HG03342 (cell line): Measurements from ENCODE around the gene USP17L11.
"Not testable (repeated sequence)": the region's sequence is repeated elsewhere in the genome, so short reads cannot be mapped to it uniquely, and the experiment has no call there.

Experiments
- ATAC-seq: cut with Tn5 transposase; IDR thresholded peaks from one replicate; pipeline ENCODE4 v1.9.1; 2021; ENCODE audit warnings: mild to moderate bottlenecking, moderate library complexity; ENCODE audit not compliant: unreplicated experiment

Gene USP17L11

GRCh38 chr4:9215105-9215504 is at the start of gene USP17L11:
Gene USP17L11, plus strand, starts transcription at chr4:9215405. Its CDS starts 0 bp downstream, at chr4:9215405.
- ATAC-seq, result not testable (repeated sequence)

GRCh38 chr4:9165990-9166389 is 49.2 kb upstream of the USP17L11 start:
- not testable (repeated sequence) for ATAC-seq

DNA sequence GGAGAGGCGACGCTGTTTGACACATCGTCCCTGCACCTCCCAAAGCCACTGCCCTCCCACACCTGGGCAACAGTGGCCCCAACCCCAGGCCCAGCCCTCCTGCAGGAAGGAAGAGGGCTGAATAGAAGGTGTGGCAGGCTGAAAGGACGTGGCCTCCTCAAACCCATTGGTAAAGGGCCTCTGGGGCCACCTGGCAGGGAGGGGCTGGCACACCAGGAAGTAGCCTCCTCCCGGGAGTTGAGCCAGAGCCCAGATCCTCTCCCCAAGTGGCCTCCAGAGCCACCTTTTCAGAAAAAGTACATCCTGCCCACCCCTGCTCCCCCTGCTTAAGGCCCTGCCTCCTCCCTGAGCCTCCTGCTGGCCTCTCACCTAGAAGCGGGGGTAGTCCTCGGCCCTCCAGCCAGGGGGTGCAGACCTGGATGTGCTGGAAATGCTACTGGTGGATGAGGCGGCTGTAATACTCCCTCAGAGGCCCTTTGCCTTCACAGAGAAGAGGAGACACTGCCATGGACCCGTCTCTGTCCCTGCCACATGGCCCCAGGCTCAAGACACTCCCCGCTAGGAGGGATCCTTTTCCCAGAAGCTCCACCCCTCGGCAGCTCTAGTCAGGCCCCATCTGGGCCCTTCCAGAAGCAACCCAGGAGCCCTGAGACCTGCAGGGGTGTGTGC is 45.3 kb upstream of the USP17L11 start, which contains the start of gene FAM90A26:
TSS of gene FAM90A26 (plus strand) at position 619 of the 669 bp plus-strand sequence. CDS start 2,764 bp downstream, outside the sequence.
- not testable (repeated sequence) for ATAC-seq

- ATAC-seq, result not testable (repeated sequence)
These were observed 4.8 kb upstream of the USP17L11 start, which contains the start of gene USP17L10 for GRCh38 chr4:9210357-9210756. Gene USP17L10, plus strand, starts transcription at chr4:9210657. Its CDS starts 0 bp downstream, at chr4:9210657.

- ATAC-seq, result not testable (repeated sequence)
These were observed 504 bp upstream of the USP17L11 start for GRCh38 chr4:9214701-9215100.

GRCh38 chr4:9219852-9220251 is 4.6 kb downstream of the USP17L11 start, which contains the start of gene USP17L12:
Gene USP17L12, plus strand, starts transcription at chr4:9220152. Its CDS starts 0 bp downstream, at chr4:9220152.
- ATAC-seq, result not testable (repeated sequence)

DNA sequence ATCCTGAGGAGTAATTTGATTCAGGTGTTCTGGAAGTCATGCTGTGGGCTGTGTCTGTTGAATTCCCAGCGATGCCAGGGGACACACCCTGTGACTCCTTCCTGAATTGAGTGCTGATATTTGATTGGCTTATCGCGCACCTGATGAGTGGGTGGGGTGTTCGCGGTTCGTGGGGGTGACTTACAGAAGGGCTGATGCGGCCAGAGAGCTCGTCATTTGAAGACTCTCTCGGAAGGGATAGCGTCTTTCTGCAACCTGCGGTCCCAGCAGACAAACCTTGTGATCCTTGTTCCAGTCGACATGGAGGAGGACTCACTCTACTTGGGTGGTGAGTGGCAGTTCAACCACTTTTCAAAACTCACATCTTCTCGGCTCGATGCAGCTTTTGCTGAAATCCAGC is 9.4 kb downstream of the USP17L11 start, which contains the start of gene USP17L13:
TSS of gene USP17L13 (plus strand) at position 301 of the 400 bp plus-strand sequence. CDS start at position 301, 0 bp downstream.
- not testable (repeated sequence) for ATAC-seq

DNA sequence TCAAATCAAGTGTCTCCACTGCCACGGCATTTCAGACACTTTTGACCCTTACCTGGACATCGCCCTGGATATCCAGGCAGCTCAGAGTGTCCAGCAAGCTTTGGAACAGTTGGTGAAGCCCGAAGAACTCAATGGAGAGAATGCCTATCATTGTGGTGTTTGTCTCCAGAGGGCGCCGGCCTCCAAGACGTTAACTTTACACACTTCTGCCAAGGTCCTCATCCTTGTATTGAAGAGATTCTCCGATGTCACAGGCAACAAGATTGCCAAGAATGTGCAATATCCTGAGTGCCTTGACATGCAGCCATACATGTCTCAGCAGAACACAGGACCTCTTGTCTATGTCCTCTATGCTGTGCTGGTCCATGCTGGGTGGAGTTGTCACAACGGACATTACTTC is 15.0 kb downstream of the USP17L11 start:
- not testable (repeated sequence) for ATAC-seq

DNA sequence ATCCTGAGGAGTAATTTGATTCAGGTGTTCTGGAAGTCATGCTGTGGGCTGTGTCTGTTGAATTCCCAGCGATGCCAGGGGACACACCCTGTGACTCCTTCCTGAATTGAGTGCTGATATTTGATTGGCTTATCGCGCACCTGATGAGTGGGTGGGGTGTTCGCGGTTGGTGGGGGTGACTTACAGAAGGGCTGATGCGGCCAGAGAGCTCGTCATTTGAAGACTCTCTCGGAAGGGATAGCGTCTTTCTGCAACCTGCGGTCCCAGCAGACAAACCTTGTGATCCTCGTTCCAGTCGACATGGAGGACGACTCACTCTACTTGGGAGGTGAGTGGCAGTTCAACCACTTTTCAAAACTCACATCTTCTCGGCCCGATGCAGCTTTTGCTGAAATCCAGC is 18.9 kb downstream of the USP17L11 start, which contains the start of gene USP17L15:
TSS of gene USP17L15 (plus strand) at position 301 of the 400 bp plus-strand sequence. CDS start at position 301, 0 bp downstream.
- ATAC-seq, result not testable (repeated sequence)

GRCh38 chr4:9238461-9238860 is 23.3 kb downstream of the USP17L11 start:
- not testable (repeated sequence) for ATAC-seq

DNA sequence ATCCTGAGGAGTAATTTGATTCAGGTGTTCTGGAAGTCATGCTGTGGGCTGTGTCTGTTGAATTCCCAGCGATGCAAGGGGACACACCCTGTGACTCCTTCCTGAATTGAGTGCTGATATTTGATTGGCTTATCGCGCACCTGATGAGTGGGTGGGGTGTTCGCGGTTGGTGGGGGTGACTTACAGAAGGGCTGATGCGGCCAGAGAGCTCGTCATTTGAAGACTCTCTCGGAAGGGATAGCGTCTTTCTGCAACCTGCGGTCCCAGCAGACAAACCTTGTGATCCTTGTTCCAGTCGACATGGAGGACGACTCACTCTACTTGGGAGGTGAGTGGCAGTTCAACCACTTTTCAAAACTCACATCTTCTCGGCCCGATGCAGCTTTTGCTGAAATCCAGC is 28.4 kb downstream of the USP17L11 start, which contains the start of gene USP17L17:
TSS of gene USP17L17 (plus strand) at position 301 of the 400 bp plus-strand sequence. CDS start at position 301, 0 bp downstream.
- ATAC-seq, result not testable (repeated sequence)

GRCh38 chr4:9247953-9248680 is 32.9 kb downstream of the USP17L11 start, which contains the start of gene USP17L18:
Gene USP17L18, plus strand, starts transcription at chr4:9248630. Its CDS starts 0 bp downstream, at chr4:9248630.
- ATAC-seq, result not testable (repeated sequence)

DNA sequence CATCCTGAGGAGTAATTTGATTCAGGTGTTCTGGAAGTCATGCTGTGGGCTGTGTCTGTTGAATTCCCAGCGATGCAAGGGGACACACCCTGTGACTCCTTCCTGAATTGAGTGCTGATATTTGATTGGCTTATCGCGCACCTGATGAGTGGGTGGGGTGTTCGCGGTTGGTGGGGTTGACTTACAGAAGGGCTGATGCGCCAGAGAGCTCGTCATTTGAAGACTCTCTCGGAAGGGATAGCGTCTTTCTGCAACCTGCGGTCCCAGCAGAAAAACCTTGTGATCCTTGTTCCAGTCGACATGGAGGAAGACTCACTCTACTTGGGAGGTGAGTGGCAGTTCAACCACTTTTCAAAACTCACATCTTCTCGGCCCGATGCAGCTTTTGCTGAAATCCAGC is 37.9 kb downstream of the USP17L11 start, which contains the start of gene USP17L19:
TSS of gene USP17L19 (plus strand) at position 301 of the 400 bp plus-strand sequence. CDS start at position 301, 0 bp downstream.
- not testable (repeated sequence) for ATAC-seq

DNA sequence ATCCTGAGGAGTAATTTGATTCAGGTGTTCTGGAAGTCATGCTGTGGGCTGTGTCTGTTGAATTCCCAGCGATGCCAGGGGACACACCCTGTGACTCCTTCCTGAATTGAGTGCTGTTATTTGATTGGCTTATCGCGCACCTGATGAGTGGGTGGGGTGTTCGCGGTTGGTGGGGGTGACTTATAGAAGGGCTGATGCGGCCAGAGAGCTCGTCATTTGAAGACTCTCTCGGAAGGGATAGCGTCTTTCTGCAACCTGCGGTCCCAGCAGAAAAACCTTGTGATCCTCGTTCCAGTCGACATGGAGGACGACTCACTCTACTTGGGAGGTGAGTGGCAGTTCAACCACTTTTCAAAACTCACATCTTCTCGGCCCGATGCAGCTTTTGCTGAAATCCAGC is 42.6 kb downstream of the USP17L11 start, which contains the start of gene USP17L20:
TSS of gene USP17L20 (plus strand) at position 301 of the 400 bp plus-strand sequence. CDS start at position 301, 0 bp downstream.
- not testable (repeated sequence) for ATAC-seq

GRCh38 chr4:9262572-9262971 is 47.4 kb downstream of the USP17L11 start, which contains the start of gene USP17L21:
Gene USP17L21, plus strand, starts transcription at chr4:9262872. Its CDS starts 0 bp downstream, at chr4:9262872.
- ATAC-seq, result not testable (repeated sequence)
